Right forelimb (tissue), 1 donor: ENCODE results near the gene SLC35G3.
"Not testable (repeated sequence)": the region's sequence is repeated elsewhere in the genome, so short reads cannot be mapped to it uniquely, and the experiment has no call there.

Experiments
- DNase-seq: peaks from one replicate; pipeline ENCODE4 v3.0.0-alpha.2; 2018

The SLC35G3 gene

GRCh38 chr17:35202582-35202981, 8.4 kb upstream of the SLC35G3 start:
- DNase-seq: not testable (repeated sequence)

DNA sequence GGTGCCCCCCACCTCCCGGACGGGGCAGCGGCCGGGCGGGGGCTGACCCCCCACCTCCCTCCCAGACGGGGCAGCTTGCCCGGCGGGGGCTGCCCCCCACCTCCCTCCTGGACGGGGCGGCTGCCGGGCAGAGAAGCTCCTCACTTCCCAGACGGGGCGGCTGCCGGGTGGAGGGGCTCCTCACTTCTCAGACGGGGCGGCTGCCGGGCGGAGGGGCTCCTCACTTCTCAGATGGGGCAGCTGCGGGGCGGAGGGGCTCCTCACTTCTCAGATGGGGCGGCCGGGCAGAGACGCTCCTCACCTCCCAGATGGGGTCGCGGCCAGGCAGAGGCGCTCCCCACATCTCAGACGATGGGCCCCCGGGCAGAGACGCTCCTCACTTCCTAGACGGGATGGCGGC, 869 bp upstream of the SLC35G3 start:
- not testable (repeated sequence) for DNase-seq

DNA sequence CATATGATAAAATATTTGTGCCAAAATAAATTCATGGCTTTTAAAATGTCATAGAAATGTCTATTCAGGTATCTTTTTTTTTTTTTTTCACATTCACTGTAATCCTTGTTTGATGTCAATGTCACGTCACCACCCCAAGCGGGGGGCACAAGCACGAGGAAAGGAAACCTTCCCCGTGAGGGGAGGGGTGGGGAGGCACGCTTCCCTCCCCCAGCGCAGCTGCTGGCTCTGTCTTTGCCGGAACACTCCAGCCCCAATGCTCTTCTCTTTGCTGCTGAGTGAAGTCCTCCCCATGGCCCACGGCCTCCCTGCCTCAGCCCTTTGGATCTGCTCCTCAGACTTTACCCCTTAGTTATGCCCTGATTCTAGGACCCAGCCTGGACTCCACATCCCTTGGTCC, 1.5 kb downstream of the SLC35G3 start:
- no peak for DNase-seq

DNA sequence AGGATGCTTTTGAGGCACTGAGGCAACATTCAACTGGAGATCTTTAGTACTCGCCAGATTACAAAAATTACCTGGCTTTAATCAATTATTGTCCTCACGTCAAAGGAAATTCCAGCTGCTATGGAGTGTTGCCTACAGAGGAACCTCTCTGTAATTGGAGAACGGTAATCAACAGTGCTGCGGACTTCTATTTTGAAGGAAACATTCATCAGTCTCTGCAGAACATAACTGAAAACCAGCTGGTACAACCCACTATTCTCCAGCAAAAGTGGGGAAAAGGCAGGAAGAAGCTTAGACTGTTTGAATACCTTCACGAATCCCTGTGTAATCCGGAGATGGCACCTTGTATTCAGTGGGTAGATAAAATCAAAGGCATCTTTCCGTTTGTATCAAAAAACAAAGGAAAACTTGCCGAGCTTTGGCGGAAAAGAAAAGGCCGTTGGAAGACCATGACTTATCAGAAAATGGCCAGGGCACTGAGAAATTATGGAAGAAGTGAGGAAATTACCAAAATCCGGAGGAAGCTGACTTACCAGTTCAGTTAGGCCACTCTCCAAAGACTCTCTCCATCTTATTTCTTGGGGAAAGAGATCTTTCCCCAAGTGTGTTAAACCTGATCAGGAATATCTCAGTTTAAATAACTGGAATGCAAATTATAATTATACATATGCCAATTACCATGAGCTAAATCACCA, 3.0 kb downstream of the SLC35G3 start:
- no peak for DNase-seq

DNA sequence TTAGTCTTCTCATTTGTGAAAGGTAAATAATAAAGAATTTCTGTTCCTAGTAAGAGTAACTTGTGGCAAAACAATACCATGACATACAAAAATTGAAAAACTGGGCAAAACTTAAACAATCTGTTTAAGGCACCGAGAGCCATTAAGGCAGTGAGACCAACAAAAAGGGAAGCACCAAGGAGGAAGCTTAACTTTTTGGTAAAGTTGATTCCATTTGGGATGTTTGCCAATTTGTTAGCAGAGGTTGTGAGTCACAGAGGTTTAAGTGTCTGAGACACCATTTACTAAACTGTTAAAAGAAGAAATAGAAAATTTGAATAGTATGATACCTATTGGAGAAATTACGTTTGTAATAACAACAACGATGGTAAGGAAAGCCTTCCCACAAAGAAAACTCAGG, 4.9 kb downstream of the SLC35G3 start:
- no peak for DNase-seq

- DNase-seq: no peak
Measured at GRCh38 chr17:35188111-35188510, 6.1 kb downstream of the SLC35G3 start.

- DNase-seq: no peak
Measured at GRCh38 chr17:35187481-35187880, 6.7 kb downstream of the SLC35G3 start.

GRCh38 chr17:35185849-35186248, 8.3 kb downstream of the SLC35G3 start:
- DNase-seq: no peak

GRCh38 chr17:35184274-35184673, 9.9 kb downstream of the SLC35G3 start:
- no peak for DNase-seq

- DNase-seq: no peak
Measured at GRCh38 chr17:35183332-35183731, 10.9 kb downstream of the SLC35G3 start.

- DNase-seq: not testable (repeated sequence)
Measured at GRCh38 chr17:35179379-35179778, 14.8 kb downstream of the SLC35G3 start.

DNA sequence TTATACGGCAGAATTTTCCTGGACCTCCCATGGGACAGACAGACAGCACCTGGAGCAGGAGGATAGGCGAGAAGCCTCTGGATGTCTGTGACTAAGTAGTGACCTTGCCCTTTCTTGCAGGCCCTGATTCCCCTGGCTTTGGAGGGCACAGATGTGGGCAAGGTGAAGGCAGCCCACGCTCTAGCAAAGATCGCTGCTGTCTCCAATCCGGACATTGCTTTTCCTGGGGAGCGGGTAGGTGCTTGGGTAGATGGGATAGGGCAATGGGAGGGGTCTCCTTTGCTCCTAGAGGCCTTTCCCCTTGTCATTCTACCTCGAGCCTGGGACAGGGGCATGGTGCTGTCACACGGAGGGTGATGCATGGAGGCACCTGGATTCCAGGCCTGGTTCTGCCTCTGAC, 17.3 kb downstream of the SLC35G3 start:
- no peak for DNase-seq

- DNase-seq: no peak
Measured at GRCh38 chr17:35175638-35176415, 18.4 kb downstream of the SLC35G3 start.

DNA sequence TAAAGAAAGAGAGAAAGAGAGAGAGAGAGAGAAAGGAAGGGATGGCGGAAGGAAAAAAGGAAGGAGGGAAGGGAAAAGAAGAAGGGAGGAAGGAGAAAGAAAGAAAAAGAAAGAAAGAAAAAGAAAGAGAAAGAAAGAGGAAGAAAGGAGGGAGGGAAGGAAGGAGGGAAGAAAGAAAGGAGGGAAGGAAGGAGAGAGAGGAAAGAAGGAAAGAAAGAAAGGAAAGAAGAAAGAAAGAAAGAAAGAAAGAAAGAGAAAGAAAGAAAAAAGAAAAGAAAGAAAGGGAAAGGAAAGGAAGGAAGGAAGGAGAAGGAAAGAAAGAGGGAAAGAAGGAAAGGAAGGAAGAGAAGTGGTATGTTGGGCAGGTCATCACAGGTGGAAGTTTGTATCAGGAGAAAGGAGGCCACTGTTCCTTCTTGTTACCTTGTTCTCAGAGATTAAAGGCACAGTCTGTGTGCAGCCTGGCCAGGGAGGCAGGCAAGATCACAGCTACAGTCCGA, 19.3 kb downstream of the SLC35G3 start:
- DNase-seq: no peak

DNA sequence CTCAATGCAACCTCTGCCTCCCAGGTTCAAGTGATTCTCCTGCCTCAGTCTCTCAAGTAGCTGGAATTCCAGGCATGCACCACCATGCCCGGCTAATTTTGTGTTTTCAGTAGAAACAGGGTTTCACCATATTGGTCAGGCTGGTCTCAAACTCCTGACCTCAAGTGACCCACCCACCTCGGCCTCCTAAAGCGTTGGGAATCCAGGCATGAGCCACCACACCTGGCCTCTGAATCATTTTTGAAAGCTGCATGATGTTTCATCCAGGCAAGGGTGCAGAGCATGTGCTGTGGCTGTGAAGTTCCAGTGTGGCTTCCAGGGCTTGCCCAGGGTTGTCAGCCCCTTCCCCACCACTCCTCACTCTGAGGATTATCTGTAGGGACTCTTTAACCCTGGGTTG, 21.9 kb downstream of the SLC35G3 start:
- DNase-seq: not testable (repeated sequence)

DNA sequence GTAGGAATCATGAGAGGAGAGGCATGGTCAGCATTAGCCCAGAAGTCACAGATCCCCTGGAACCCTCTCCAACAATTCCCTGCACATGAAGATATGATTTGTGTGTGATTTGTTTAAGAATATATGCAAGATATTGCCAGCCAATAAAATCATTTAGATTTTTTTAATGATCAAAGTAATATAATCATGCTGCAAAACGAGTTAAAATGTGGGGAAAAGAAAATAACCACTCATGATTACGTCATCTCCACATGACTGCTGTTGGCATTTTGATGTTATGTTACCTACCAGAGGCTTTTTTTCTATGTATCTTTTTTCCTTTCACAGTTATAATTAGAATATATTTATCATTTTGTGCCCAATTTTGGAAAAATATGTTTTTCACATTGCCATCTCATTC, 22.4 kb downstream of the SLC35G3 start:
- no peak for DNase-seq

DNA sequence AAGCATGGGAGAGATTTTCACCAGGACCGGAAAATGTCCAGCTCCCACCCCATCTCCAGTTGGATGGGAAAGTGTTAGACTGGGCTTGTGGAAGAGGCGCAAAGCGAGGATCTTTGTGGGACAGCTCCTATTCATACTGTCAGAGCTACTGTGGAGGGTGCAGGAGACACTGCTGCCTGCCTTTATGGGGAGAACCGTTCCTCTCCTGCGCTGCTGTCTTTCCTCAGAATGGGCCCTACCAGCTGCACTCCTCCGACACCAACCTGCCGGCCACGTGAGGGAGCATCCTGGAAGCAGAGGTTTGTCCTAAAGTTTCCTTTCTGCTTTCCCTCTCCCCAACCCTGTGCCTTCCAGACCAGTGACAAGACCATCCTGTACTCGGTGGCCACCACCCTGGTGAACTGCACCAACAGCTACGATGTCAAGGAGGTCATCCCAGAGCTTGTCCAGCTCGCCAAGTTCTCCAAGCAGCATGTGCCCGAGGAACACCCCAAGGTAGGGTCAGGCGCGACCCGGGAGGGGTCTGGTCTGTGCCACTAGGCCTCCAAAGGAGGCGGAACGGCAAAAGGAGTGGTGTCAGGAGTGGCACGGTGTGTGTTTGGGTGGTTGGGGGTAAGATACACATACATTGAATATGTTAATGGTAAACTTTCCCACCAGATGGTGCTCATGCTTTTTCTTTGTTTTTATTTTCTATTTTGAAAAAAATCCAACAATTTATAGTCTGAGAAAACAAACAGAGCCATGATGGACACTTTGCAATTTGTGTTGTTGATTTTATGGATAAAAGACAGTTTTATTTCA, 23.0 kb downstream of the SLC35G3 start:
- no peak for DNase-seq

DNA sequence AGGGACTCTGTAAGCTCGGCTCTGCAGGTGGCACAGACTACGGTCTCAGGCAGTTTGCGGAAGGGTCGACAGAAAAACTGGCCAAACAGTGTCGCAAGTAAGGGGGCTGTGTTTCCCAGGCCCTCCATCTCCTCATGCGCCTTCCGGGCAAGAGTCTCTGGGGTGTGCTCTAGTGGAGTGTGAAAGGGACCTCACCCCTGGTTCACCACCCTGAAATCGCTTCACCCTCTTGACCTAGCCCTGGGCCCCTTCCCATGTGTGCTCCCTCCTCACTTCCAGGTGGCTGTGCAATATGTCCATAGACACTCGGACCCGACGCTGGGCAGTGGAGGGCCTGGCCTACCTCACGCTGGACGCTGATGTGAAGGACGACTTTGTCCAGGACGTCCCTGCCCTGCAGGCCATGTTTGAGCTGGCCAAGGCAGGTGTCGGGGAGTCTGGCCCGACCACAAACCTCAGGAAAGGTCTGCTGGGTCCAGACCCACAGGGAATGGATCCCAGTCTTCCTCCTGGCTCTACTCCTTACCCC, 24.3 kb downstream of the SLC35G3 start:
- no peak for DNase-seq

DNA sequence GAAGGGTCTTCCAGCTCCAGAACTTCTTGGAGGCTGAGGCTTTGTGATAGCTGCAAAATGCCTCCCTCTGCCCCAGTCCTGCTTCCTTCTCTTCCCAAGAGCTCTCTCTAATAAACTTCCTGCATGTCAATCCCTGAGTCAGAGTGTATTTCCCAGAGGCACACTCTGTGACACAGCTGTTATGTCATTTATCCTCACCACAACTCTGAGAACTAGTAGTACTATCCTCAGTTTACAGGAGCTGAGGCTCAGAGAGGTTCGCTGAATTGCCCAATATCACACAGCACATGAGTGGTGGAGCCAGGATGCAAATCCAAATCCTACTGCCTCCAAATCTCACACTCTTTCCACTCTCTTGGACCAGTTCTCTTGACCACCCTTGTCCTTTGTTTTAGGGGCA, 26.5 kb downstream of the SLC35G3 start:
- no peak for DNase-seq

DNA sequence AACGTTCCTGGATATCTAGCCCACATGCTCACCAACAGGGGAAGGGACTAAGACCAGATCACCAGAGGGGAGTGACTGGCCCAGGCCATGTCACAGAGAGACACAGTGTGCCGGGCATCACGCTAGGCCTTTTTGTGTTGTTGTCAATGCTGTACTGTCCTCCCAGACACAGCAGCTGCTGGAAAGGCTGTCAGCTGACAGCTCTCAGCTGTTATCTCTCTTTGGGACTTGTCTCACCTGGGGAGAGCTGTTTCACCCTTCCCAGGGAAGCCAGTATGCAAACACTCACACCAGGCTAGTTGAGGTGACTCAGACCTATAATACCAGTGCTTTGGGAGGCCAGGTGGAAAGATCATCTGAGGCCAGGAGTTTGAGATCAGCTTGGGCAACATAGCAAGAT, 27.1 kb downstream of the SLC35G3 start:
- DNase-seq: no peak

DNA sequence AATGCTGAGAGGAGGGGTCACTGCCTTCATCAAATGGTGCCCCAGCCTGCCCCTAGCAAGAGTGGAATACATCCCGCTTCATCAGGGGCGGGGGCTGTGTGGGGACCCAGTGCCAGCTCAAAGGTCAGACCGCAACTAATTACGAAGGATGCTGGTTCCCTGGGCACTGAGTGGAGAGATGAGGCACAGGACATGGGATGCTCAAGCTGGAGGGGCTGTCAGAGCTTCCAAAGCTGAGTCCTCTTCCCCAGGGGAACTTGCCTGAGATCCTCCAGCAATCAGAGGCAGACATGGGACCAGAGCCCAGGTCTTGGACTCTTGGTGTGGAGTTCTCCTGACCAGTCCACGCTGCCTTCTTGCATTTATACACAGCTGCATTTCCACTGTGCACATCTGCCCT, 27.7 kb downstream of the SLC35G3 start:
- DNase-seq: no peak

DNA sequence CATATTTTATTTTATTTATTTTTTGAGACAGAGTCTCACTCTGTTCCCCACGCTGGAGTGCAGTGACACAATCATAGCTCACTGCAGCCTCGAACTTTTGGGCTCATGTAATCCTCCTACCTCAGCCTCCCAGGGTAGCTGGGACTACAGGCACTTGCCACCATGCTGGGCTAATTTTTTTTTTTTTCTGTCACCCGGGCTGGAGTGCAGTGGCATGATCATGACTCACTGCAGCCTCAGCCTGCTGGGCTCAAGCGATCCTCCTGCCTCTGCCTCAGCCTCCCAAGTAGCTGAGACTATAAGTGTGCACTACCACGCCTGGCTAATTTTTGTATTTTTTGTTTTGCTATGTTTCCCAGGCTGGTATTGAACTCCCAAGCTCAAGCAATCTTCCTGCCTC, 29.5 kb downstream of the SLC35G3 start:
- DNase-seq: no peak

DNA sequence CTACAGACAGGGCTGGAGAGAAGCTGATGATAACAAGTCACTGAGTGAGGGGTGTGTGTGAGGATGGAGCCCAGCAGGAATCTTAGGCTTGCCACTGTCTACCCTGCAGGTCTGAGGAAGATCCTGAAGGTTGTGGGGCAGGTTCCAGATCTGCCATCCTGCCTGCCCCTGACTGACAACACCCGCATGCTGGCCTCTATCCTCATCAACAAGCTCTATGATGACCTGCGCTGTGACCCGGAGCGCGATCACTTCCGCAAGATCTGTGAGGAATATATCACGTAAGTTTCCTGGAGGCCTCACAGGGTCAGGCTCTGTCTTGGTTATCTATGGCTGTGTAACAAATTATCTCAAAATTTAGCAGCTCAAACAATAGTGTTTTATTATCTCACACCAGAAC, 30.3 kb downstream of the SLC35G3 start:
- DNase-seq: no peak
